DMS53 (cell line): ENCODE data around the gene KSR2.
A peak's percentile ranks its signal among the peaks of the same experiment; 100 is the strongest.
"Not testable (repeated sequence)": the region's sequence is repeated elsewhere in the genome, so short reads cannot be mapped to it uniquely, and the experiment has no call there.

Source experiments
- DNase-seq: peaks from one replicate; lab custom pipeline; 2025; lab: John Stamatoyannopoulos, UW

The KSR2 gene

GRCh38 chr12:117967512-117967911 lies 1.3 kb downstream of the KSR2 start:
- no peak for DNase-seq

- DNase-seq = no peak
Observed at GRCh38 chr12:117967043-117967442, 1.7 kb downstream of the KSR2 start.

GRCh38 chr12:117966511-117966910 lies 2.3 kb downstream of the KSR2 start:
- peak; percentile 53 for DNase-seq

- DNase-seq = no peak
Observed at GRCh38 chr12:117963836-117964235, 5.0 kb downstream of the KSR2 start.

GRCh38 chr12:117936722-117937484 lies 31.9 kb downstream of the KSR2 start:
- DNase-seq = no peak

GRCh38 chr12:117933545-117933944 lies 35.2 kb downstream of the KSR2 start:
- no peak for DNase-seq

GRCh38 chr12:117926391-117926899 lies 42.3 kb downstream of the KSR2 start:
- DNase-seq = no peak

- no peak for DNase-seq
Observed at GRCh38 chr12:117921929-117922777, 46.6 kb downstream of the KSR2 start.

GRCh38 chr12:117919479-117919878 lies 49.3 kb downstream of the KSR2 start:
- DNase-seq = no peak

- no peak for DNase-seq
Observed at GRCh38 chr12:117914686-117915085, 54.1 kb downstream of the KSR2 start.

GRCh38 chr12:117912756-117913155 lies 56.0 kb downstream of the KSR2 start:
- no peak for DNase-seq

- DNase-seq = no peak
Observed at GRCh38 chr12:117908411-117908810, 60.4 kb downstream of the KSR2 start.

- DNase-seq = peak; percentile 95
Observed at GRCh38 chr12:117907108-117907689, 61.6 kb downstream of the KSR2 start.

- no peak for DNase-seq
Observed at GRCh38 chr12:117904051-117904450, 64.7 kb downstream of the KSR2 start.

GRCh38 chr12:117903110-117903840 lies 65.5 kb downstream of the KSR2 start:
- no peak for DNase-seq

- DNase-seq = no peak
Observed at GRCh38 chr12:117901631-117902030, 67.2 kb downstream of the KSR2 start.

GRCh38 chr12:117900561-117900960 lies 68.2 kb downstream of the KSR2 start:
- DNase-seq = no peak

GRCh38 chr12:117897372-117898161 lies 71.2 kb downstream of the KSR2 start:
- DNase-seq = no peak

- DNase-seq = no peak
Observed at GRCh38 chr12:117896009-117896408, 72.8 kb downstream of the KSR2 start.

GRCh38 chr12:117892441-117892840 lies 76.3 kb downstream of the KSR2 start:
- DNase-seq = no peak

- not testable (repeated sequence) for DNase-seq
Observed at GRCh38 chr12:117891265-117891664, 77.5 kb downstream of the KSR2 start.
